NCI-H748 treated with DMSO at 0.1 percent for 48 hours (cell line): Measurements from ENCODE around the gene CHI3L1.
"Not testable (repeated sequence)": the region's sequence is repeated elsewhere in the genome, so short reads cannot be mapped to it uniquely, and the experiment has no call there.

ENCODE experiments used
- DNase-seq: peaks from one replicate; lab custom pipeline; 2025; lab: John Stamatoyannopoulos, UW

Gene CHI3L1

GRCh38 chr1:203186446-203187303, at the start of gene CHI3L1:
Gene CHI3L1, minus strand, starts transcription at chr1:203186704. Its CDS starts 81 bp downstream, at chr1:203186623.
- DNase-seq: no peak

- DNase-seq: not testable (repeated sequence)
Observed at GRCh38 chr1:203234901-203235300, 48.4 kb upstream of the CHI3L1 start.

GRCh38 chr1:203229471-203230135, 43.1 kb upstream of the CHI3L1 start, which contains the start of gene CHIT1:
Gene CHIT1, minus strand, starts transcription at chr1:203229673. Its CDS starts 37 bp downstream, at chr1:203229636.
- DNase-seq: no peak

- DNase-seq: no peak
Observed at GRCh38 chr1:203228670-203229069, 42.2 kb upstream of the CHI3L1 start.

GRCh38 chr1:203227371-203228083, 41.0 kb upstream of the CHI3L1 start:
- DNase-seq: no peak

- DNase-seq: no peak
Observed at GRCh38 chr1:203225071-203225470, 38.6 kb upstream of the CHI3L1 start.

- no peak for DNase-seq
Observed at GRCh38 chr1:203223012-203223775, 36.7 kb upstream of the CHI3L1 start.

- no peak for DNase-seq
Observed at GRCh38 chr1:203219934-203220333, 33.4 kb upstream of the CHI3L1 start.

- no peak for DNase-seq
Observed at GRCh38 chr1:203219171-203219570, 32.7 kb upstream of the CHI3L1 start.

- no peak for DNase-seq
Observed at GRCh38 chr1:203217668-203218067, 31.2 kb upstream of the CHI3L1 start.

GRCh38 chr1:203217139-203217655, 30.7 kb upstream of the CHI3L1 start:
- DNase-seq: no peak

- DNase-seq: peak; percentile 35
Observed at GRCh38 chr1:203216274-203217138, 30.0 kb upstream of the CHI3L1 start.

GRCh38 chr1:203215573-203215972, 29.1 kb upstream of the CHI3L1 start:
- no peak for DNase-seq

- no peak for DNase-seq
Observed at GRCh38 chr1:203214871-203215270, 28.4 kb upstream of the CHI3L1 start.

- no peak for DNase-seq
Observed at GRCh38 chr1:203213126-203213525, 26.6 kb upstream of the CHI3L1 start.

GRCh38 chr1:203211812-203212211, 25.3 kb upstream of the CHI3L1 start:
- no peak for DNase-seq

- no peak for DNase-seq
Observed at GRCh38 chr1:203210988-203211387, 24.5 kb upstream of the CHI3L1 start.

GRCh38 chr1:203210350-203210749, 23.8 kb upstream of the CHI3L1 start:
- DNase-seq: no peak

- no peak for DNase-seq
Observed at GRCh38 chr1:203208181-203208580, 21.7 kb upstream of the CHI3L1 start.

GRCh38 chr1:203207751-203208150, 21.2 kb upstream of the CHI3L1 start:
- no peak for DNase-seq
